NCI-H1105 treated with DMSO at 0.1 percent for 48 hours (cell line): Measurements from ENCODE around the gene GPR39.

Source experiments
- DNase-seq: peaks from one replicate; lab custom pipeline; 2025; lab: John Stamatoyannopoulos, UW

GPR39 gene

GRCh38 chr2:132414081-132414480, 2.5 kb upstream of the GPR39 start:
- no peak for DNase-seq

GRCh38 chr2:132415256-132415914, 1.2 kb upstream of the GPR39 start:
- no peak for DNase-seq

GRCh38 chr2:132415915-132416722, 486 bp upstream of the GPR39 start:
- peak; percentile 86 for DNase-seq

- DNase-seq, result no peak
These were observed 928 bp downstream of the GPR39 start for GRCh38 chr2:132417430-132418035.

GRCh38 chr2:132419235-132419634, 2.6 kb downstream of the GPR39 start:
- DNase-seq, result no peak

- DNase-seq, result no peak
These were observed 3.3 kb downstream of the GPR39 start for GRCh38 chr2:132419941-132420340.

- no peak for DNase-seq
These were observed 4.5 kb downstream of the GPR39 start for GRCh38 chr2:132420816-132421805.

- DNase-seq, result no peak
These were observed 6.1 kb downstream of the GPR39 start for GRCh38 chr2:132422736-132423135.

- no peak for DNase-seq
These were observed 8.0 kb downstream of the GPR39 start for GRCh38 chr2:132424526-132425121.

GRCh38 chr2:132426033-132426432, 9.4 kb downstream of the GPR39 start:
- no peak for DNase-seq

- DNase-seq, result no peak
These were observed 10.1 kb downstream of the GPR39 start for GRCh38 chr2:132426656-132427055.

GRCh38 chr2:132429351-132429750, 12.7 kb downstream of the GPR39 start:
- DNase-seq, result no peak

GRCh38 chr2:132429941-132430573, 13.5 kb downstream of the GPR39 start:
- DNase-seq, result no peak

- DNase-seq, result no peak
These were observed 14.3 kb downstream of the GPR39 start for GRCh38 chr2:132430895-132431294.

GRCh38 chr2:132437852-132438669, 21.5 kb downstream of the GPR39 start:
- DNase-seq, result no peak

- no peak for DNase-seq
These were observed 22.1 kb downstream of the GPR39 start for GRCh38 chr2:132438691-132439090.

- DNase-seq, result no peak
These were observed 23.2 kb downstream of the GPR39 start for GRCh38 chr2:132439703-132440398.

- DNase-seq, result no peak
These were observed 24.4 kb downstream of the GPR39 start for GRCh38 chr2:132441051-132441450.

GRCh38 chr2:132442278-132442677, 25.7 kb downstream of the GPR39 start:
- no peak for DNase-seq
